GM12878 (cell line): ENCODE results near the gene NOL4L. TPM values are rescaled to one million over a fixed set of nuclear protein-coding genes. Genes with fewer than 3 reads are reported as not detected.

Source experiments
- ATAC-seq: fragments of 200-7000 bp; cut with Tn5 transposase; 3 replicates; pipeline ENCODE4 v1.9.1; 2020; ENCODE audit warnings: mild to moderate bottlenecking, moderate library complexity
- BruUV-seq: library from RNA; stranded (reverse); fragments of 400-500 nt; replicated peaks from 2 replicates; lab custom pipeline; 2021; lab: Mats Ljungman, UMichigan
- CTCF ChIA-PET: fragments of 300-600 bp; sonication (Branson Sonifier 250); formaldehyde crosslinking; extraction: SDS; loops from one replicate; lab custom pipeline; 2021; ENCODE audit warnings: inconsistent platforms; lab: Yijun Ruan, JAX
- POLR2A ChIA-PET: fragments of 350-600 bp; formaldehyde crosslinking; extraction: SDS; loops from one replicate; lab custom pipeline; 2021; ENCODE audit warnings: inconsistent platforms; lab: Charles Lee
- RAD21 ChIA-PET: fragments of 300-600 bp; sonication (Branson Sonifier 250); formaldehyde crosslinking; loops from one replicate; lab custom pipeline; 2023; ENCODE audit warnings: antibody characterized with exemption; ENCODE audit not compliant: unreplicated experiment; lab: Charles Lee
- SMC1A ChIA-PET: fragments of 300-600 bp; sonication (Branson Sonifier 250); formaldehyde crosslinking; loops from one replicate; lab custom pipeline; 2023; ENCODE audit not compliant: unreplicated experiment, uncharacterized antibody; lab: Charles Lee
- DNase-seq: peaks from one replicate; pipeline ENCODE4 v3.0.0-alpha.2; 2011; ENCODE audit warnings: low read depth, low spot score
- FAIRE-seq: peaks from 3 replicates; lab custom pipeline; 2011; peaks lifted over from hg19 to GRCh38; lab: Jason Lieb, UNC
- H2AFZ ChIP-seq: 2 replicates; pipeline ENCODE4 v1.6.0; 2011; ENCODE audit warnings: low read depth, low read length, control low read depth; ENCODE audit not compliant: control insufficient read depth
- H3K27ac ChIP-seq: 2 replicates; pipeline ENCODE4 v1.5.1; 2011; ENCODE audit warnings: control low read depth; ENCODE audit not compliant: control insufficient read depth, insufficient read depth
- H3K27me3 ChIP-seq, 2 experiments: replicated peaks in 1 of 2; 2 replicates each; pipeline versions ENCODE4 v1.6.0 to v1.6.1; 2011; ENCODE audit warnings: low read length in 1 of 2; ENCODE audit not compliant: control insufficient read depth in 2 of 2, insufficient read depth in 2 of 2
- H3K36me3 ChIP-seq, 2 experiments: 2 replicates each; pipeline ENCODE4 v1.5.1; 2011; ENCODE audit warnings: low read length in 1 of 2; ENCODE audit not compliant: control insufficient read depth in 2 of 2, insufficient read depth in 2 of 2
- H3K4me1 ChIP-seq: 2 replicates; pipeline ENCODE4 v1.6.1; 2011; ENCODE audit warnings: mild to moderate bottlenecking, low read length, moderate library complexity, mixed read lengths; ENCODE audit not compliant: control insufficient read depth, insufficient read depth
- H3K4me2 ChIP-seq: 2 replicates; pipeline ENCODE4 v1.6.0; 2011; ENCODE audit warnings: control low read depth; ENCODE audit not compliant: control insufficient read depth, insufficient read depth
- H3K4me3 ChIP-seq: fragments of 200-600 bp; sonication (generic); 2 replicates; pipeline ENCODE4 v1.5.1; 2016
- H3K79me2 ChIP-seq: 2 replicates; pipeline ENCODE4 v1.6.0; 2011; ENCODE audit warnings: low read length; ENCODE audit not compliant: control insufficient read depth, insufficient read depth
- H3K9ac ChIP-seq: 2 replicates; pipeline ENCODE4 v1.8.0; 2011; ENCODE audit warnings: low read length, control low read depth, mixed read lengths; ENCODE audit not compliant: control insufficient read depth, insufficient read depth
- H3K9me3 ChIP-seq: replicated peaks from 3 replicates; pipeline ENCODE4 v1.5.1; 2011; ENCODE audit warnings: mild to moderate bottlenecking, low read length; ENCODE audit not compliant: control insufficient read depth, insufficient read depth
- H4K20me1 ChIP-seq: 2 replicates; pipeline ENCODE4 v1.6.0; 2011; ENCODE audit not compliant: control insufficient read depth, insufficient read depth
- CBFB ChIP-seq: IDR thresholded peaks from 2 replicates; pipeline ENCODE4 v1.6.1; 2016; ENCODE audit warnings: antibody characterized with exemption, low read depth
- EP300 ChIP-seq, 2 experiments: fragments of 150-350 bp in 1 of 2; IDR thresholded peaks; 2 replicates each; pipeline ENCODE4 v1.6.1; 2011 to 2012; ENCODE audit warnings: low read depth in 2 of 2, low read length in 2 of 2, borderline replicate concordance in 1 of 2, improper control_type of control experiment in 1 of 2, inconsistent platforms in 1 of 2; ENCODE audit not compliant: control insufficient read depth in 1 of 2
- NBN ChIP-seq: fragments of 450-650 bp; IDR thresholded peaks from 2 replicates; pipeline ENCODE4 v1.6.1; 2016
- RUNX3 ChIP-seq: IDR thresholded peaks from 2 replicates; pipeline ENCODE4 v1.6.1; 2012; ENCODE audit warnings: low read length, inconsistent platforms
- SPI1 ChIP-seq: IDR thresholded peaks from 2 replicates; pipeline ENCODE4 v1.6.1; 2011; ENCODE audit warnings: low read depth, mild to moderate bottlenecking, low read length, moderate library complexity, borderline replicate concordance; ENCODE audit not compliant: insufficient read depth
- ZNF207 ChIP-seq: fragments of 450-650 bp; IDR thresholded peaks from 2 replicates; pipeline ENCODE4 v1.6.1; 2014; ENCODE audit warnings: antibody characterized with exemption, mild to moderate bottlenecking, borderline replicate concordance
- ZNF384 ChIP-seq: IDR thresholded peaks from 2 replicates; pipeline ENCODE4 v1.6.1; 2012; ENCODE audit warnings: low read depth, mild to moderate bottlenecking, low read length, improper control_type of control experiment, borderline replicate concordance
- WGBS: methylation state at CpG from one replicate; pipeline ENCODE4 v1.1.6; 2016; ENCODE audit warnings: low lambda C conversion rate; ENCODE audit not compliant: insufficient replicate concordance, insufficient coverage; ENCODE audit errors: missing lambda C conversion rate; 5-methylcytosine and 5-hydroxymethylcytosine counted together
- in situ Hi-C: fragments of 300-500 bp; cut with MboI; formaldehyde crosslinking; loops from 9 replicates; pipeline ENCODE4 v1.14.3; 2018; ENCODE audit warnings: mixed read lengths
- intact Hi-C: fragments of 100-400 bp; cut with micrococcal nuclease; formaldehyde crosslinking; loops from one replicate; pipeline ENCODE4 v1.14.2; 2022; ENCODE audit not compliant: unreplicated experiment
- polyA plus RNA-seq, 11 experiments: library from polyadenylated mRNA; depleted of rRNA in 4 of 11; unstranded in 6 of 11; stranded (reverse) in 5 of 11; fragments of >200 nt; fragmentation: Nextera tagmentation in 4 of 11; fragmentation: Illumina TruSeq in 1 of 11; extraction: Ambion mirVana in 4 of 11; extraction: Trizol in 1 of 11; gene quantifications; 1 replicate in 1 of 11; 2 replicates in 10 of 11; pipeline versions ENCODE4 v1.2.1 to v1.2.3, GENCODE V29; 2011 to 2016; ENCODE audit warnings: inconsistent platforms in 2 of 11, missing spikeins in 2 of 11, low read depth in 1 of 11
- total RNA-seq, 4 experiments: library from RNA; depleted of rRNA in 3 of 4; stranded (reverse); fragments of >200 nt in 3 of 4; fragmentation: Illumina TruSeq in 1 of 4; extraction: Trizol in 1 of 4; gene quantifications; 2 replicates each; pipeline versions ENCODE4 v1.2.1 to v1.2.3, GENCODE V29; 2013 to 2021

NOL4L gene
- total and polyA plus RNA-seq, 10 of the 15 experiments (the other 5 are each of a cell fraction or from before 2014, with no cell fraction given): 2.3 to 24.0 (median 8.0) TPM

GRCh38 chr20:32406701-32407100, 178.4 kb downstream of the NOL4L start (continued):
- TF ChIP-seq SPI1: no peak

DNA sequence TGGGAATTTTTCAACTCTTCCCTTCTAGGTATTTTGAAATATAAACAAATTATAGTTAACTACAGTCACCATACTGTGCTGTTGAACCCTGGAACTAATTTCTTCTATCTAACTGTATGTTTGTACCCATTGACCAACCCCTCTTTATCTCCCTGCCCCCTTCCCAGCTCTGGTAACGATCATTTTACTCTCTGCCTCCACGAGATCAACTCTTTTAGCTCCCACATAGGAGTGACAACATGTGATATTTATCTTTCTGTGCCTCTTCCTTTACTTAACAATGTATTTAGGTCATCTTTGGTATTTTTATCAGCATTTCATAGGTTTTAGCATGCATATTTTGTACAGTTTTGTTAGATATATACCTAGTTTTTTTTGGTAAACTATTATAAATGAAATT, 181.1 kb downstream of the NOL4L start:
- Histone ChIP-seq H3K79me2 (peaks cover 12% of the 10 kb centered on the region), H3K27ac (no peak overlapping the region), H3K9me3 (no peaks in the 10 kb centered on the region), H3K9ac (no peak overlapping the region), H3K4me3 (no peak overlapping the region), H3K27me3 (no peaks in the 10 kb centered on the region), H3K4me1 (no peaks in the 10 kb centered on the region), H3K36me3 (peaks cover 2 to 14% of the 10 kb centered on the region in 2 experiments), H2AFZ (no peak overlapping the region), H3K4me2 (no peak overlapping the region)
- intact Hi-C loops: no loop called here
- ChIA-PET SMC1A (interaction anchor here (1.4 to 1.8 kb wide), 2 partner anchors 13 kb away, joined by 5 to 10 read pairs; no protein-coding TSS in a partner anchor), RAD21 (no interaction called here), CTCF (no interaction called here)
- WGBS: 79% methylated on average over 2 of the region's 2 CpGs
- DNase-seq (no peak), FAIRE-seq (no peak), ATAC-seq (no peak)
- TF ChIP-seq ZNF384 (no peak), RUNX3 (no peak), CBFB (no peak), EP300 (IDR thresholded peaks at IDR 0.05; ENCODE audit: borderline replicate concordance in 1 of 2, control insufficient read depth in 1 of 2, low read depth in 2 of 2, low read length in 2 of 2) (no peak), NBN (no peak), ZNF207 (no peak)
- TF ChIP-seq, all 136 proteins: peak for 0
- BruUV-seq: no TSS peak
- in situ Hi-C loops: no loop called here
- POLR2A ChIA-PET: interaction anchor here (0.5 kb wide), 1 partner anchor 773 kb away, joined by 4 read pairs; no protein-coding TSS in a partner anchor
- H4K20me1 ChIP-seq: no peaks in the 10 kb centered on the region; the same call in 1 of the 2 replicates
